HG02970 (cell line): Measurements from ENCODE around the gene SYT6.
"Not testable (repeated sequence)": the region's sequence is repeated elsewhere in the genome, so short reads cannot be mapped to it uniquely, and the experiment has no call there.

Experiments
- ATAC-seq: cut with Tn5 transposase; IDR thresholded peaks from one replicate; pipeline ENCODE4 v1.9.1; 2021; ENCODE audit warnings: mild to moderate bottlenecking, moderate library complexity, moderate number of reproducible peaks; ENCODE audit not compliant: unreplicated experiment, low FRiP score

The SYT6 gene

DNA sequence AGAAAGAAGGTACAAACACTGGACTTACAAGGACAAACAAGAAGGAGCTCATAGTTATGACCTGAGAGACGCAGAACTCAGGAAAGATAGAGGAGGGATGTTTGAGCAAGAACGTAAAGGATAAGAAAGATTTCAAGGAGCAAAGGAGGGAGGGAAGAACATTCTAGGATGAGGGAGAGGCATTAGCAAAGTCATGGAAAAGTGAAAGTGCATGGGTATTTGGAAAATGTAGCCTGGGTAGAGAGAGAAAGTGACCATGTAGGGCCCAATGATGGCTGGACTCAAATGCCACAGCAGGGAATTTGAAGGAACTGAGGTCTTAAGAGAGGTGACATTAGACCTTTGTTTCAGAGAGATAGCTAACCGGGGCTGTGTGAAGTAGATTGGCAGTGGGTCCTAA lies 76.5 kb downstream of the SYT6 start:
- no peak for ATAC-seq

DNA sequence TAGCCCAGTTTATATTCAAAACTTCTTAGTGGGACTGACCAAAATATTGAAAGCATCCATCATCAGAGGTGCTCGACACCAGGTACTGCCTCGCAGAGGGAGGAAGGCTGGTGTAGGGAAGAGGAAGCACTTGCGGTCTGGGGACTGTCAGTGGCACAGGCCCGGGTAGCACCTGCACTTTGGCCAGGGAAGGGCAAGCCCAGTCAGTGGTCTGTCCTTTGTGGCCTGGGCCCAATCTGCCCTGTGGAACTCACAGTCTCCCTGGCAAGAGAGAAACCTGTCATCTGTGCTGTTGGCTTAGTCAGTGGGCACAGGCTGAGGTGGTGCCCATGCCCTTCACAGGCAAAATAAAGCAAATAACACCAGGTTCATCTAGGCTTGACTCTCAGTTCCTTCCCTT lies 77.4 kb downstream of the SYT6 start:
- no peak for ATAC-seq

DNA sequence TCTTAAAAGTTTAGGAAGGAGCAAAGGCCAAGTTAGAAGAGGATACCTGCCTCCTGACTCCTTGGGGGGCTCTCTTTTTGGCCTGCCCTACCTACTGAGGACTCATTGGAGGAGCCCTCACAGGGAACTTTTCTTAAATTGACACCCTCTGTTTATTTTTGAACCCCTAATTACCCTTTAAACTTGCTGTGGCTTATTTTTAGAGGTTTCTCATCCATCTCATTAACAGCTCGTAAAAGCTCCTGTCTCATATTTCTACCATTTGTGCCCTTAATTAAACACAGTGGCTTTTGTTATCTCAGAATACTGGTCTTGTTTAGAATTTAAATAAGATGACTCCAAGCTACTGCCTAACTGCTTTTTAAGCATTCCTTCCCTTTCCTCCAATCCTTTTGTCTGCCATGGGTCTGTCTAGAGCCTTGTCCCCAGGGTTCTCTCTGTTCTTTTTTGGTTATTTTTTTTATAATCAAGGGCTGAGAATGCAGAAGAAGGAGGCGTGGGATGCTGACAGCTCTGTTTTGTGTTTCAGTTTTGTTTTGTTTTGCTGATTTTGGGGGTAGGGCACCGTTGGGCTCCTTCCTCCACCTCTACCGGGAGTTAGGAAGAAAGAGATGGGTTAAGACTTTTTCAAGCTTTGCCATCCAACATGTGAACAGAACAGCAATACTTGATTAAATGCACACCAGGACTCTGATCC lies 78.0 kb downstream of the SYT6 start:
- no peak for ATAC-seq

DNA sequence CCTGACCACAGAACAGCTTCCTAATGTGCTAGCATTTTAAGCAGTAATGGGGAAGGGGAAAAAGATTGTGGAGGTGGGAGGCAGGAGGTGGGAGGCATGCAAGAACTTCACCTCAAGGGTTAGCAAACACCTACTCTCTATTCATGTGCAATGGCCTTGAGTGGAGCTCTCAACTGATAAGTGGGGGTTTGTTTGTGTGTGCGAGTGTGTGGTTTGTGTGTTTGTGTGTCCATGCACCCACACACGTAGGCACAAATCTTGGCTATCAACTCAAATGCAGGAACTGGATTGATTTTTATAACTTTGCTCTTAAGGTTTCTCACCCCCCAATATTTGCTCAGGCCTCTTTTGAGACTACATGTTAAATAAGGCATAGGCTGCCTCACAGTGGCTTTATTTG lies 78.6 kb downstream of the SYT6 start:
- no peak for ATAC-seq

DNA sequence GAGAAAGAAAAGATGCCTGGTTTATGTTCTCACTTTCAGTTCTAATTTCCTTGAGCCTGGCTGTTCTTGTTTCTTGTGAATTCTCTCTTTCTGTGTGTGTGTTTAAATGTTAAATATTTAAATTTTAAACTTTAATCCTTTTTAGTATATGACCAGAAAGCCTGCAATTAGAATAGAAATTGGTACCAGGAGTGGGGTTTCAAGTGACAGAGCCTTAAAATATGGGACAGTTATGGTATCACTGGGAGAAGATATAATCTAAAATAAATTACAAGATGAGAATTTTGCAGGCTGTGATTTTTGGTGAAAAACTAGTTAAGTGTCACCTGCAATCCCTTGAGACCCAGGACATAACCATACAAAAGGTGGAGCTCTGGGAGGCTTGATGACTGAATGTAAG lies 81.4 kb downstream of the SYT6 start:
- ATAC-seq = no peak

DNA sequence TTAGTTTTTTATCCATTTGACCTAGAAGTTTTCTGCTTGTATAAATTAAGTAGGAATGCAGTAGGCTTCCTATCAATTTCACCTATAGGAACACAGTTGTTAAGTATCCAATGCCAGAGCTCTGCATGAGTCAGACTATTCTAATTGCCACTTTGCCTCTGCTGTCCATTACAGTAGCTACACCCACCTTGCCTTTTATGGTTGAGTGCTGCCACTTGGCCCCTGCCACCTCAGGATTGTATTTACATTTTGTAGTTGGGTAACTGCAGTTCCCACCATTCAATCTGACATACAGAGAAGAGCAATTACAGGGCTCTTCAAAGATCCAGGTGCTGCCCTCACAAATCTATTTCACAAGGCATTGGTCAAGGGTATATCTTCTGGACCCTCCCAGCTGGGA lies 83.9 kb downstream of the SYT6 start:
- ATAC-seq = not testable (repeated sequence)

DNA sequence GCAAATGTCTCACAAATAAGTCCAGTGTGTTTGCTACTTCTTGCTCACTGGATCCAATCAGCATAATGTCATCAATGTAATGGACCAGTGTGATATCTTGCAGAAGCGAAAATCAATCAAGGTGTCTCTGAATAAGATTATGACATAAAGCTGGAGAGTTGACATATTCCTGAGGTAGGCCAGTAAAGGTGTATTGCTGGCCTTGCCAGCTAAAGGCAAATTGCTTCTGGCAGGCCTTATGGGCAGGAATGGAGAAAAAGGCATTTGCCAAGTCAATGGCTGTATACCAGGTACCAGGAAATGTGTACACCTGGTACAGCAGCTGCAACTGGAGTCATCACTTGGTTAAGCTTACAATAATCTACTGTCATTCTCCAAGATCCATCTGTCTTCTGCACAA lies 85.0 kb downstream of the SYT6 start:
- not testable (repeated sequence) for ATAC-seq

DNA sequence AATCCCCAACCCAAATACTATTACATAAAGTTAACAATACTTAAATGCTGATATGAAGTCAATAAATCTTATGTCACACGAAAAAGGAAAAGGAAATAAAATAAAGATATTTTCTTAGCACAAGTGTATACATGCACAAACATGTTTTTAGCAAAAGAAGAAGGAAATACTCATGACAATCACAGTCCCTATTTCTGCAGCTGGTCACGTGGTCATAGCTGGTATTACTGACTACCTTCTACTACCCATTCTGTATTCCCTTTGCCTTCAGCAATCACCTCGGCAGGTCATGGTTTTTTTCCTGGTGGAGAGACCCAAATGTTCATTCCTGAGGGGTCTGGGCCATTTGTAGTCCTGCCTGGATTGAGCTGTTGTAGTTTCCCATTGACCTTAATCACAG lies 88.0 kb downstream of the SYT6 start:
- ATAC-seq = not testable (repeated sequence)

DNA sequence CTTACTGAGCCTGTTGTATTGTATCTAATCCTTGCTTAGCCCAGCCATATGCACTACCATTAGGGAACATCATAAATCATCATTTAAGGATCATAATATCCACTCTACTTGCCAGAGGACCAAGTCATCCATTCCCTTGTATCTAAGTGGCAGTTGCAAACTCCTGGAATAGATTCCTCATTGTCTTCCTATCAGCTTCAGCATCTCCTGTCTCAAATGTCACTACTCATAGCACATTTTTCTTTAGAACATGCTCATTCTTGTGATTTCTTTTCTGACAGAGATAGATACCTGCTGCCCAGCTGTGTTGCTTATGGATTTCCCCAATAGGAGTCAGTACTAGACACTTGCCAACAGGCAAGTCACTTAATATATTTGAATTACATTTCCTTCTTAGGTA lies 90.1 kb downstream of the SYT6 start:
- ATAC-seq = no peak

DNA sequence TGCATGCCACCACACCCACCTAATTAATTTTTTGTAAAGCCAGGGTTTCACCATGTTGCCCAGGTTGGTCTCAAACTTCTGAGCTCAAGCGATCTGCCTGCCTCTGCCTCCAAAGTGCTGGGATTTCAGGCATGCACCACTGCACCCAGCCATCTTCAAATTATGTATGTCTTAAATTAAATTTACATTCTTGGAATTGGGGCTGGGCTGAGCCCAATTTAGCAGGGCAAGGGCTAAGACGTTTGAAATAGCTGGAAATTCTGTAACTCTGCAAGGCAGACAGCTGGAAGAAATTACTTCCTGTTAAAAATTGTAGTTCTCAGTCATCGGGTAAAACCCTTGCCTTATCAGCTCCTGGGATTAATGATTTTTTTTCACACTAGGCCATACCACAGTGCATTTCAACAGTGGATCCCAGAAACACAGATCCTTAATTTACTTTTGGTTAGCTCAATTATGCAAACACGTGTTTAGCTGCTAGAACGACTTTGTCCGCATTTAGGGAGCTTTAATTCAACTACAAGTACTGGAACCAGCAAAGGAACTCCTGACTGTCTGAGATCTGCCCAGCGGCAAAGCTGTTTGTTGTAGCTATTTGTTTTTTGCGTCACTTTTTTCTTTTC lies 91.1 kb downstream of the SYT6 start:
- ATAC-seq = no peak

DNA sequence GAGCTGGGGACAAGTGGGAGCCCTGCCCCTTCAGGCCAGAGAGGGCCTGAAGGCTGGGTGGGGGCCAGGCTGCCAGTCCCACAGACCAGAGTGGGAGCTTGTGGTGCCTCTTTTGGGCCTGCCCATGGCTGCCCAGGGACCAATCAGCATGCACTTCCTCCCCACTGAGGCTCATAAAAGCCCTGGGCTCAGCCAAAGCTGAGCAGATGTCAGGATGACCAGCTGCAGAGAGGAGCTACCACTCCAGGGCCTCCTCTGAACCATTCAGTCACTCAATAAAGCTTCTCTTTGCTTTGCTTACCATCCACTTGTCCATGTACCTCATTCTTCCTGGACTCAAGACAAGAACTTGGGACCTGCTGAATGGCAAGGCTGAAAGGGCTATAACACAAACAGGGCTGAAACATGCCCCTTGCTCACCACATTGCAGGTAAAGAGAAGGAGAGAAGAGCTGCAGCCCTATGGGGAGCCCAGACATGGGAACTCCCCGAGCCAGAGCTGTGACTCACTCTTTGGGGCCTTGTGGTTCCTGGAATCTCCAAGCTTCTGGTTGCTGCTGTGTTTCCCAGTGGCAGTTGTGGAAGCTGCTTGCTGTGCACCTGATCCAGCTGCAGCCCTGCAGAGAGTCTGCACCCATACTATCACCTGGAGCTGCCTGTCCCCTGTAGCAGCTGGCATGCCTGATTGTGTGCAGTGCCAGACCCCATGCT lies 92.4 kb downstream of the SYT6 start:
- ATAC-seq = no peak

DNA sequence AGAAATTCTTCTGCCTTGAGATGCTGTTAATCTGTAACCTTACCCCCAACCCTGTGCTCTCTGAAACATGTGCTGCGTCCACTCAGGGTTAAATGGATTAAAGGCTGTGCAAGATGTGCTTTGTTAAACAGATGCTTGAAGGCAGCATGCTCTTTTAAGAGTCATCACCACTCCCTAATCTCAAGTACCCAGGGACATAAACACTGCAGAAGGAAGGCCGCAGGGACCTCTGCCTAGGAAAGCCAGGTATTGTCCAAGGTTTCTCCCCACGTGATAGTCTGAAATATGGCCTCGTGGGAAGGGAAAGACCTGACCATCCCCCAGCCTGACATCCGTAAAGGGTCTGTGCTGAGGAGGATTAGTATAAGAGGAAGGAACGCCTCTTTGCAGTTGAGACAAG lies 95.4 kb downstream of the SYT6 start:
- not testable (repeated sequence) for ATAC-seq

DNA sequence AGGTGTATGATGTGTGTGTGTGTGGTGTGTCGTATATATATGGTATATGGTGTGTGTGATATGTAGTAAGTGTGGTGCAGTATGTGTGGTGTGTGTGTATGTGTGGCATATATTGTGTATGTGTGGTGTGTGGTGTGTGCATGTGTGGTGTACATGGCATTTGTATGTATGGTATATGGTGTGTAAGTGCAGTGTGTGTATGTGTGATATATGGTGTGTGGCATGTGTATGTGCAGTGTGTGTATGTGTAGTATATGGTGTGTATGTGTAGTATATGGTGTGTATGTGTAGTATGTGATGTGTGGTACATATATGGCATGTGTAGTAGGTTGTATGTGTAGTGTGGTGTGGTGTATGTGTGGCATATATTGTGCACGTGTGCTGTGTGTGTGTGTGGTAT lies 99.5 kb downstream of the SYT6 start:
- ATAC-seq = no peak

DNA sequence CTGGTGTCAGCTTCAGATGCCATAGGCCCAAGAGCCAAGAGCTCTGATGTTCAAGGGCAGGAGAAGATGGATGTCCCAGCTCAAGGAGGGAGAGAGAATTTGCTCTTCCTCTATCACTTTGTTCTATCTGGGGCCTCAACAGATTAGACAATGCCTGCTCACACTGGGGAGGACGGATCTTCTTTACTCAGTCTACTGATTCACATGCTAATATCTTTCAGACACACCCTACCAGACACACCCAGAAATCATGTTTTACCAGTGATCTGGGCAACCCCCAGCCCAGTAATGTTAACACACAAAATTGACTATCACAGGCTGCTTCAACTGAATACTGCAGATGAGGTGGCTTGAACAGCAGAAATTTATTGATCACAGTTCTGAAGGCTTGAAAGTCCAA lies 105.4 kb downstream of the SYT6 start:
- no peak for ATAC-seq

DNA sequence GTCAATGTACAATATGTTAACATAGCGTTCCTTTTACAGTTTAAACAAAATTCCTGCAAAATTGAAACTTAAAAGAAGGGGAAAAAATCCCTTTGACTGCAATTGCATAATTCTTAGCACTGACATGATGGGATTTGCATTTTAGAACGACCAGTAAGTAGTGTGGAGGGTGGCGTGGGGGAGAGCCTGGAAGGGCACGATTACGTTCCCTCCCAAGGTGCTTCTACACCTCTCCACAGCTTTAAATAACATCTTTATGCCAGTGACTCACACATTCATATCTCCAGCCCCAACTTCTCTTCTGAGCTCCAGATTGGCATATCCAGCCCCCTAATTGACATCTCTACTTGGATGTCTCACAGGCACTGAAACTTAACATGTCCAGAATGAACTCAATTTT lies 110.1 kb downstream of the SYT6 start:
- no peak for ATAC-seq

DNA sequence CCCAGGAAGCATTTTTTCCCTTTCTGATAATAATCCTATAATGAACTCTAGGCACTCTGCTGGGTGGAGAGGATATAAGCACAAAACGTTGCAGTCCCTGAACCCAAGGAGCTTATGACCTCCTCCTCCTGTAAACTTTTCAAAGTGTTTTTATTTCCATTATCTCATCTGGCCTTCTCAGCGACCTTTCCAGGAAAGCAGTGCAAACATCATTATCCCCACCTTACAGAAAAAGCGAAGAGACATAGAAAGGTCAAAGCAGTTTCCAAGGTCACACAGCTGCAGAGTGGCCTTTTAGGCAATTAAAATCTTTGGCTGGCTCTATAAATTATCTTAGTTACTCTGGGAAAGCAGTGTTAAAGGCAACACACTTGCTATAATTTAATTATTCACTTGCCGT lies 110.6 kb downstream of the SYT6 start:
- ATAC-seq = no peak

DNA sequence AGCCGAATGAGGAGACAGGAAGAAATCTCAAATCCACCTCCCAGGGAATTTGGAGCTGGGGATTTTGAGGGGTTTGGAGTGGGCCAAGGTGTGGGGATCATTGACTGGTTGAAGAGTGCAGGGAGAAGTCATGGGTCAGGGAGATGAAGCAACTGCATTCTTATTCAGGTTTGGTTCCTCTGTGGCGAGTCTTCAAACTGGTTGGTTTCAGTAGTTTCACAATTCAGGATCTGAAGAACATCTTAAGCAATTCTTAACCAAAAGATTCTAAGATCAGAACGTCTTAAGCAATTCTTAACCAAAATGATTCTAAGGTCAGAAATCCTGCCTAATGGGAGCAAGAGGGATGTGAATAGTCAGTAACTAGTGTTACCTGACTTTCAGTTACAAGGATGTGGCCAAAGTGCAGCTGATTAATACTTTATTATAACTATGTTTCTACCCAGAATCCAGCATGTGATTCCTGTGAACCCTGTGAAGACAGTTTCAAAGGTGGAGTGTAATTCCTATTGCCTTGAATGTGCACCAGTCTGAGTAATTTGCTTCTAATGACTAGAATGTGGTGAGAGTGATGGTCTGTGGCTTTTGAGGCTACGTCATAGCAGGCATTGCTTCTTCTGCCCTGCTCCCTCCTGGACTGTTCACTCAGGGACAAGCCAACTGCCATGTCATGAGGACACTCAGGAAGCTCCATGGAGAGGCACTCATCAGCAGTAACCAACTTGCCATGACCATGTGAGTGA lies 113.2 kb downstream of the SYT6 start:
- ATAC-seq = no peak
